GM23338 (cell line): ENCODE results near the gene ELMOD3. TPM values are rescaled to one million over a fixed set of nuclear protein-coding genes. Genes with fewer than 3 reads are reported as not detected.

Source experiments
- ATAC-seq: fragments of 200-7000 bp; cut with Tn5 transposase; 3 replicates; pipeline ENCODE4 v1.9.1; 2020
- DNase-seq: peaks from one replicate; pipeline ENCODE4 v3.0.0-alpha.2; 2015; ENCODE audit warnings: low spot score
- H2AFZ ChIP-seq: fragments of 200-600 bp; sonication (generic); 2 replicates; pipeline ENCODE4 v1.8.0; 2016; ENCODE audit warnings: antibody characterized with exemption, mild to moderate bottlenecking, moderate library complexity
- H3F3A ChIP-seq: fragments of 200-600 bp; sonication (generic); replicated peaks from 2 replicates; pipeline ENCODE4 v1.8.0; 2017; ENCODE audit warnings: antibody characterized with exemption, mixed run types, low read depth
- H3K27ac ChIP-seq: fragments of 200-600 bp; sonication (generic); 2 replicates; pipeline ENCODE4 v1.6.1; 2016; ENCODE audit warnings: low read depth
- H3K27me3 ChIP-seq: fragments of 200-600 bp; sonication (generic); 2 replicates; pipeline ENCODE4 v1.8.0; 2016; ENCODE audit warnings: mild to moderate bottlenecking, mixed run types, moderate library complexity; ENCODE audit not compliant: insufficient read depth
- H3K36me3 ChIP-seq: fragments of 200-600 bp; sonication (generic); 2 replicates; pipeline ENCODE4 v1.8.0; 2016; ENCODE audit warnings: mild to moderate bottlenecking; ENCODE audit not compliant: insufficient read depth
- H3K4me1 ChIP-seq: fragments of 200-600 bp; sonication (generic); 2 replicates; pipeline ENCODE4 v1.8.0; 2016; ENCODE audit warnings: mild to moderate bottlenecking, moderate library complexity; ENCODE audit not compliant: insufficient read depth
- H3K4me2 ChIP-seq: fragments of 200-600 bp; sonication (generic); 2 replicates; pipeline ENCODE4 v1.7.1; 2017; ENCODE audit warnings: mixed run types
- H3K4me3 ChIP-seq: fragments of 200-600 bp; sonication (generic); 2 replicates; pipeline ENCODE4 v1.6.1; 2016; ENCODE audit warnings: mixed run types
- H3K79me2 ChIP-seq: fragments of 200-600 bp; sonication (generic); replicated peaks from 2 replicates; pipeline ENCODE4 v1.8.0; 2017; ENCODE audit warnings: mild to moderate bottlenecking; ENCODE audit not compliant: insufficient read depth
- H3K9me2 ChIP-seq: fragments of 200-600 bp; sonication (generic); 2 replicates; pipeline ENCODE4 v1.8.0; 2017; ENCODE audit not compliant: insufficient read depth
- H4K20me1 ChIP-seq: fragments of 200-600 bp; sonication (generic); replicated peaks from 2 replicates; pipeline ENCODE4 v1.8.0; 2017; ENCODE audit warnings: mild to moderate bottlenecking; ENCODE audit not compliant: insufficient read depth
- H3K27ac Mint-ChIP-seq: 2 replicates; pipeline ENCODE4 v1.8.0; 2020; ENCODE audit warnings: inconsistent platforms, mild to moderate bottlenecking, moderate library complexity, mixed read lengths
- H3K27me3 Mint-ChIP-seq: 3 replicates; pipeline ENCODE4 v1.8.0; 2022; ENCODE audit warnings: low read depth, mild to moderate bottlenecking, moderate library complexity, mixed read lengths, inconsistent platforms; ENCODE audit not compliant: insufficient read depth, poor library complexity
- H3K36me3 Mint-ChIP-seq: 3 replicates; pipeline ENCODE4 v1.8.0; 2021; ENCODE audit warnings: low read depth, mild to moderate bottlenecking, inconsistent platforms, moderate library complexity, mixed read lengths
- H3K4me1 Mint-ChIP-seq: 3 replicates; pipeline ENCODE4 v1.8.0; 2020; ENCODE audit warnings: mild to moderate bottlenecking, inconsistent platforms, mixed read lengths
- H3K4me3 Mint-ChIP-seq: 3 replicates; pipeline ENCODE4 v1.8.0; 2021; ENCODE audit warnings: moderate library complexity, mild to moderate bottlenecking, inconsistent platforms, mixed read lengths
- H3K9me3 Mint-ChIP-seq: 3 replicates; pipeline ENCODE4 v1.8.0; 2020; ENCODE audit warnings: moderate library complexity, mild to moderate bottlenecking, inconsistent platforms, mixed read lengths
- CREB1 ChIP-seq: fragments of 250-450 bp; sonication (Bioruptor Pico); IDR thresholded peaks from 2 replicates; pipeline ENCODE4 v1.5.0; 2020; ENCODE audit warnings: low read depth, mild to moderate bottlenecking, moderate library complexity
- EZH2 ChIP-seq: fragments of 200-600 bp; sonication (generic); IDR thresholded peaks from one replicate; pipeline ENCODE4 v1.8.0; 2017; ENCODE audit warnings: antibody characterized with exemption, mild to moderate bottlenecking, low read depth; ENCODE audit not compliant: unreplicated experiment
- EZH2phosphoT487 ChIP-seq: fragments of 200-600 bp; sonication (generic); IDR thresholded peaks from one replicate; pipeline ENCODE4 v1.8.1; 2018; ENCODE audit warnings: antibody characterized with exemption; ENCODE audit not compliant: unreplicated experiment
- JUNB ChIP-seq: IDR thresholded peaks from one replicate; pipeline ENCODE4 v1.6.1; 2016; ENCODE audit warnings: antibody characterized with exemption; ENCODE audit not compliant: unreplicated experiment
- NANOG ChIP-seq: IDR thresholded peaks from 2 replicates; pipeline ENCODE4 v1.6.1; 2016; ENCODE audit warnings: antibody characterized with exemption, borderline replicate concordance
- POLR2AphosphoS5 ChIP-seq: IDR thresholded peaks from 2 replicates; pipeline ENCODE4 v1.6.1; 2016; ENCODE audit warnings: antibody characterized with exemption, low read depth
- STAT1 ChIP-seq: IDR thresholded peaks from one replicate; pipeline ENCODE4 v1.6.1; 2016; ENCODE audit warnings: antibody characterized with exemption; ENCODE audit not compliant: unreplicated experiment
- ZNF114 ChIP-seq: fragments of 250-450 bp; sonication (Bioruptor Pico); IDR thresholded peaks from 2 replicates; pipeline ENCODE4 v1.5.0; 2020; ENCODE audit warnings: mild to moderate bottlenecking, moderate library complexity
- ZNF331 ChIP-seq: fragments of 250-450 bp; sonication (Bioruptor Pico); IDR thresholded peaks from 2 replicates; pipeline ENCODE4 v1.5.0; 2020; ENCODE audit warnings: low read depth, mild to moderate bottlenecking, moderate library complexity
- polyA plus RNA-seq: library from polyadenylated mRNA; unstranded; fragments of >200 nt; fragmentation: Nextera tagmentation; extraction: Ambion mirVana; gene quantifications from 2 replicates; pipeline ENCODE4 v1.2.1, GENCODE V29; 2016
- total RNA-seq: library from RNA; depleted of rRNA; stranded (reverse); fragments of >200 nt; shearing (Covaris generic); gene quantifications from 2 replicates; pipeline ENCODE4 v1.2.3, GENCODE V29; 2014
- TF ChIP-seq, protein P1 (sequence below): fragments of 250-450 bp; sonication (Bioruptor Pico); IDR thresholded peaks from 2 replicates; pipeline ENCODE4 v1.5.0; 2020; ENCODE audit warnings: mild to moderate bottlenecking, moderate library complexity
- TF ChIP-seq, protein P2 (sequence below): IDR thresholded peaks from one replicate; pipeline ENCODE4 v1.6.1; 2018; ENCODE audit warnings: antibody characterized with exemption; ENCODE audit not compliant: unreplicated experiment
- TF ChIP-seq, protein P3 (sequence below), 2 experiments: fragments of 200-600 bp in 1 of 2; sonication (generic) in 1 of 2; conservative IDR thresholded peaks; 2 replicates each; pipeline versions ENCODE4 v1.5.1 to v1.6.1; 2016 to 2017; ENCODE audit warnings: antibody characterized with exemption in 2 of 2, low read depth in 2 of 2, mild to moderate bottlenecking in 2 of 2, moderate library complexity in 1 of 2
- TF ChIP-seq, protein P4 (sequence below): IDR thresholded peaks from 2 replicates; pipeline ENCODE4 v1.6.1; 2016; ENCODE audit warnings: antibody characterized with exemption

Gene ELMOD3
- total and polyA plus RNA-seq, 2 experiments from 2014 or later, result 8.6 to 8.9 TPM

DNA sequence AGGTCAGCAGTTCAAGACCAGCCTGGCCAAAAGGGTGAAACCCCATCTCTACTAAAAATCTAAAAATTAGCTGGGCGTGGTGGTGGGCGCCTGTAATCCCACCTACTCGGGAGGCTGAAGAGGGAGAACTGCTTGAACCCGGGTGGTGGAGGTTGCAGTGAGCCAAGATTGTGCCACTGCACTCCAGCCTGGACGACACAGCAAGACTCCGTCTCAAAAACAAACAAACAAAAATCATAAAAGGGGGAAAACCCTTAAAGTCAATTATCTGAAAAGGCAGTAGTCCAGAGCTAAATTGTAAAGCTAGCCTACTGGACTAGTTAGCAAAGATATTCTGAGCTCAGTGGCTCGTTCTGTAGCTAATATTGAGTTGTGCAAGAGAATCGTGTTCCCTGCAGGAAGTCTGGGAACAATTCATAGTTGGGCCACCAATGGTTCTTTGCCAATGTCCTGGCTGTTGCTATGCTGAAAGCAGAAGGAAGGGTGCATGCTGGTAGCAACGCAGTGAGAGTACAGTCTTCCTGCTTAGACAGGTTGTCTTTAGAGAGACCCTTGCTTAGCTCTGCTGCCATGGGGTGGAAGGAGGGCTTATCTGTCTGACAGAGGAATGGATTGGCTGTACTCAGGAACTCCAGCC is 31.1 kb upstream of the ELMOD3 start:
- Histone ChIP-seq H3K27me3 (no peaks in the 10 kb centered on the region), H3K27ac (no peak overlapping the region), H2AFZ (no peak overlapping the region), H3K4me1 (peaks cover 21% of the 10 kb centered on the region), H3K4me3 (no peak overlapping the region), H4K20me1 (peaks cover 41% of the 10 kb centered on the region), H3K36me3 (peaks cover 44% of the 10 kb centered on the region), H3F3A (no peaks in the 10 kb centered on the region; the same call in none of the 2 replicates), H3K9me2 (no peaks in the 10 kb centered on the region), H3K4me2 (no peak overlapping the region), H3K79me2 (peaks cover 52% of the 10 kb centered on the region)
- TF ChIP-seq POLR2AphosphoS5 (no peak), NANOG (no peak), ZNF331 (CRISPR knock-in tag) (no peak), EZH2phosphoT487 (no peak), JUNB (no peak), EZH2 (no peak), ZNF114 (CRISPR knock-in tag) (no peak), CREB1 (CRISPR knock-in tag) (no peak), STAT1 (no peak)
- TF ChIP-seq, protein P1, sequence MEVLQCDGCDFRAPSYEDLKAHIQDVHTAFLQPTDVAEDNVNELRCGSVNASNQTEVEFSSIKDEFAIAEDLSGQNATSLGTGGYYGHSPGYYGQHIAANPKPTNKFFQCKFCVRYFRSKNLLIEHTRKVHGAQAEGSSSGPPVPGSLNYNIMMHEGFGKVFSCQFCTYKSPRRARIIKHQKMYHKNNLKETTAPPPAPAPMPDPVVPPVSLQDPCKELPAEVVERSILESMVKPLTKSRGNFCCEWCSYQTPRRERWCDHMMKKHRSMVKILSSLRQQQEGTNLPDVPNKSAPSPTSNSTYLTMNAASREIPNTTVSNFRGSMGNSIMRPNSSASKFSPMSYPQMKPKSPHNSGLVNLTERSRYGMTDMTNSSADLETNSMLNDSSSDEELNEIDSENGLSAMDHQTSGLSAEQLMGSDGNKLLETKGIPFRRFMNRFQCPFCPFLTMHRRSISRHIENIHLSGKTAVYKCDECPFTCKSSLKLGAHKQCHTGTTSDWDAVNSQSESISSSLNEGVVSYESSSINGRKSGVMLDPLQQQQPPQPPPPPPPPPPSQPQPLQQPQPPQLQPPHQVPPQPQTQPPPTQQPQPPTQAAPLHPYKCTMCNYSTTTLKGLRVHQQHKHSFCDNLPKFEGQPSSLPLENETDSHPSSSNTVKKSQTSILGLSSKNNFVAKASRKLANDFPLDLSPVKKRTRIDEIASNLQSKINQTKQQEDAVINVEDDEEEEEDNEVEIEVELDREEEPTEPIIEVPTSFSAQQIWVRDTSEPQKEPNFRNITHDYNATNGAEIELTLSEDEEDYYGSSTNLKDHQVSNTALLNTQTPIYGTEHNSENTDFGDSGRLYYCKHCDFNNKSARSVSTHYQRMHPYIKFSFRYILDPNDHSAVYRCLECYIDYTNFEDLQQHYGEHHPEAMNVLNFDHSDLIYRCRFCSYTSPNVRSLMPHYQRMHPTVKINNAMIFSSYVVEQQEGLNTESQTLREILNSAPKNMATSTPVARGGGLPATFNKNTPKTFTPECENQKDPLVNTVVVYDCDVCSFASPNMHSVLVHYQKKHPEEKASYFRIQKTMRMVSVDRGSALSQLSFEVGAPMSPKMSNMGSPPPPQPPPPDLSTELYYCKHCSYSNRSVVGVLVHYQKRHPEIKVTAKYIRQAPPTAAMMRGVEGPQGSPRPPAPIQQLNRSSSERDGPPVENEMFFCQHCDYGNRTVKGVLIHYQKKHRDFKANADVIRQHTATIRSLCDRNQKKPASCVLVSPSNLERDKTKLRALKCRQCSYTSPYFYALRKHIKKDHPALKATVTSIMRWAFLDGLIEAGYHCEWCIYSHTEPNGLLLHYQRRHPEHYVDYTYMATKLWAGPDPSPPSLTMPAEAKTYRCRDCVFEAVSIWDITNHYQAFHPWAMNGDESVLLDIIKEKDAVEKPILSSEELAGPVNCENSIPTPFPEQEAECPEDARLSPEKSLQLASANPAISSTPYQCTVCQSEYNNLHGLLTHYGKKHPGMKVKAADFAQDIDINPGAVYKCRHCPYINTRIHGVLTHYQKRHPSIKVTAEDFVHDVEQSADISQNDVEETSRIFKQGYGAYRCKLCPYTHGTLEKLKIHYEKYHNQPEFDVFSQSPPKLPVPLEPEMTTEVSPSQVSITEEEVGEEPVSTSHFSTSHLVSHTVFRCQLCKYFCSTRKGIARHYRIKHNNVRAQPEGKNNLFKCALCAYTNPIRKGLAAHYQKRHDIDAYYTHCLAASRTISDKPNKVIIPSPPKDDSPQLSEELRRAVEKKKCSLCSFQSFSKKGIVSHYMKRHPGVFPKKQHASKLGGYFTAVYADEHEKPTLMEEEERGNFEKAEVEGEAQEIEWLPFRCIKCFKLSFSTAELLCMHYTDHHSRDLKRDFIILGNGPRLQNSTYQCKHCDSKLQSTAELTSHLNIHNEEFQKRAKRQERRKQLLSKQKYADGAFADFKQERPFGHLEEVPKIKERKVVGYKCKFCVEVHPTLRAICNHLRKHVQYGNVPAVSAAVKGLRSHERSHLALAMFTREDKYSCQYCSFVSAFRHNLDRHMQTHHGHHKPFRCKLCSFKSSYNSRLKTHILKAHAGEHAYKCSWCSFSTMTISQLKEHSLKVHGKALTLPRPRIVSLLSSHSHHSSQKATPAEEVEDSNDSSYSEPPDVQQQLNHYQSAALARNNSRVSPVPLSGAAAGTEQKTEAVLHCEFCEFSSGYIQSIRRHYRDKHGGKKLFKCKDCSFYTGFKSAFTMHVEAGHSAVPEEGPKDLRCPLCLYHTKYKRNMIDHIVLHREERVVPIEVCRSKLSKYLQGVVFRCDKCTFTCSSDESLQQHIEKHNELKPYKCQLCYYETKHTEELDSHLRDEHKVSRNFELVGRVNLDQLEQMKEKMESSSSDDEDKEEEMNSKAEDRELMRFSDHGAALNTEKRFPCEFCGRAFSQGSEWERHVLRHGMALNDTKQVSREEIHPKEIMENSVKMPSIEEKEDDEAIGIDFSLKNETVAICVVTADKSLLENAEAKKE (CRISPR knock-in tag), result no peak
- TF ChIP-seq, protein P2, sequence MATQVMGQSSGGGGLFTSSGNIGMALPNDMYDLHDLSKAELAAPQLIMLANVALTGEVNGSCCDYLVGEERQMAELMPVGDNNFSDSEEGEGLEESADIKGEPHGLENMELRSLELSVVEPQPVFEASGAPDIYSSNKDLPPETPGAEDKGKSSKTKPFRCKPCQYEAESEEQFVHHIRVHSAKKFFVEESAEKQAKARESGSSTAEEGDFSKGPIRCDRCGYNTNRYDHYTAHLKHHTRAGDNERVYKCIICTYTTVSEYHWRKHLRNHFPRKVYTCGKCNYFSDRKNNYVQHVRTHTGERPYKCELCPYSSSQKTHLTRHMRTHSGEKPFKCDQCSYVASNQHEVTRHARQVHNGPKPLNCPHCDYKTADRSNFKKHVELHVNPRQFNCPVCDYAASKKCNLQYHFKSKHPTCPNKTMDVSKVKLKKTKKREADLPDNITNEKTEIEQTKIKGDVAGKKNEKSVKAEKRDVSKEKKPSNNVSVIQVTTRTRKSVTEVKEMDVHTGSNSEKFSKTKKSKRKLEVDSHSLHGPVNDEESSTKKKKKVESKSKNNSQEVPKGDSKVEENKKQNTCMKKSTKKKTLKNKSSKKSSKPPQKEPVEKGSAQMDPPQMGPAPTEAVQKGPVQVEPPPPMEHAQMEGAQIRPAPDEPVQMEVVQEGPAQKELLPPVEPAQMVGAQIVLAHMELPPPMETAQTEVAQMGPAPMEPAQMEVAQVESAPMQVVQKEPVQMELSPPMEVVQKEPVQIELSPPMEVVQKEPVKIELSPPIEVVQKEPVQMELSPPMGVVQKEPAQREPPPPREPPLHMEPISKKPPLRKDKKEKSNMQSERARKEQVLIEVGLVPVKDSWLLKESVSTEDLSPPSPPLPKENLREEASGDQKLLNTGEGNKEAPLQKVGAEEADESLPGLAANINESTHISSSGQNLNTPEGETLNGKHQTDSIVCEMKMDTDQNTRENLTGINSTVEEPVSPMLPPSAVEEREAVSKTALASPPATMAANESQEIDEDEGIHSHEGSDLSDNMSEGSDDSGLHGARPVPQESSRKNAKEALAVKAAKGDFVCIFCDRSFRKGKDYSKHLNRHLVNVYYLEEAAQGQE, result no peak
- TF ChIP-seq, protein P3, sequence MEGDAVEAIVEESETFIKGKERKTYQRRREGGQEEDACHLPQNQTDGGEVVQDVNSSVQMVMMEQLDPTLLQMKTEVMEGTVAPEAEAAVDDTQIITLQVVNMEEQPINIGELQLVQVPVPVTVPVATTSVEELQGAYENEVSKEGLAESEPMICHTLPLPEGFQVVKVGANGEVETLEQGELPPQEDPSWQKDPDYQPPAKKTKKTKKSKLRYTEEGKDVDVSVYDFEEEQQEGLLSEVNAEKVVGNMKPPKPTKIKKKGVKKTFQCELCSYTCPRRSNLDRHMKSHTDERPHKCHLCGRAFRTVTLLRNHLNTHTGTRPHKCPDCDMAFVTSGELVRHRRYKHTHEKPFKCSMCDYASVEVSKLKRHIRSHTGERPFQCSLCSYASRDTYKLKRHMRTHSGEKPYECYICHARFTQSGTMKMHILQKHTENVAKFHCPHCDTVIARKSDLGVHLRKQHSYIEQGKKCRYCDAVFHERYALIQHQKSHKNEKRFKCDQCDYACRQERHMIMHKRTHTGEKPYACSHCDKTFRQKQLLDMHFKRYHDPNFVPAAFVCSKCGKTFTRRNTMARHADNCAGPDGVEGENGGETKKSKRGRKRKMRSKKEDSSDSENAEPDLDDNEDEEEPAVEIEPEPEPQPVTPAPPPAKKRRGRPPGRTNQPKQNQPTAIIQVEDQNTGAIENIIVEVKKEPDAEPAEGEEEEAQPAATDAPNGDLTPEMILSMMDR (conservative IDR thresholded peaks at IDR 0.05; ENCODE audit: low read depth in 2 of 2), result no peak
- TF ChIP-seq, protein P4, sequence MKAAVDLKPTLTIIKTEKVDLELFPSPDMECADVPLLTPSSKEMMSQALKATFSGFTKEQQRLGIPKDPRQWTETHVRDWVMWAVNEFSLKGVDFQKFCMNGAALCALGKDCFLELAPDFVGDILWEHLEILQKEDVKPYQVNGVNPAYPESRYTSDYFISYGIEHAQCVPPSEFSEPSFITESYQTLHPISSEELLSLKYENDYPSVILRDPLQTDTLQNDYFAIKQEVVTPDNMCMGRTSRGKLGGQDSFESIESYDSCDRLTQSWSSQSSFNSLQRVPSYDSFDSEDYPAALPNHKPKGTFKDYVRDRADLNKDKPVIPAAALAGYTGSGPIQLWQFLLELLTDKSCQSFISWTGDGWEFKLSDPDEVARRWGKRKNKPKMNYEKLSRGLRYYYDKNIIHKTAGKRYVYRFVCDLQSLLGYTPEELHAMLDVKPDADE, result no peak
- H3K27me3 Mint-ChIP-seq, result peaks cover 12% of the 10 kb centered on the region
- no peak for ATAC-seq
- H3K4me1 Mint-ChIP-seq, result peaks cover 26% of the 10 kb centered on the region
- H3K4me3 Mint-ChIP-seq, result no peak overlapping the region
- H3K36me3 Mint-ChIP-seq, result peaks cover 81% of the 10 kb centered on the region
- H3K9me3 Mint-ChIP-seq, result no peaks in the 10 kb centered on the region
- no peak overlapping the region for H3K27ac Mint-ChIP-seq
- DNase-seq, result no peak
